ENCODE data around the gene IL19. TPM values are rescaled to one million over a fixed set of nuclear protein-coding genes. Genes with fewer than 3 reads are reported as not detected.

The IL19 gene
- total RNA-seq, 1 experiment from 2014 or later, result not detected

DNA sequence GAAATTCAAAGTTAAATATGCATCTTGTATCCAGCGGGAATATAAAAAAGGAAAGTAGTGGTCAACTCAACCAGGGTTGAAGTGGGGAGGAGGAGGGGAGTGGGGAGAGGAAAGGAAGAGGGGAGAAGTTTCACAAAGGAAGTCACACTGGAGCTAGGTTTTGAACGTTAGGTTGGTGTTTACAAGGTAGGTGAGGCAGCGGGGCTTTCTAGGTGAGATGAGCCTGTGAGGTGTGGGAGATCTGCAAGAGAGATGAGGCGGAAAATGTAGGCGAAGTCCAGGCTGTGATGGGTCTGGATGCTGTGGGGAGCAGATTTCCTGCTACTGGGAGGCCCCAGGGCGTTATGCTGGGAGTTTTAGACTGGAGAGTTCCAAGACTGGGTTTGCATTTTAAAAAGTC is 58.7 kb downstream of the IL19 start (continued):
- TF ChIP-seq, protein P1, sequence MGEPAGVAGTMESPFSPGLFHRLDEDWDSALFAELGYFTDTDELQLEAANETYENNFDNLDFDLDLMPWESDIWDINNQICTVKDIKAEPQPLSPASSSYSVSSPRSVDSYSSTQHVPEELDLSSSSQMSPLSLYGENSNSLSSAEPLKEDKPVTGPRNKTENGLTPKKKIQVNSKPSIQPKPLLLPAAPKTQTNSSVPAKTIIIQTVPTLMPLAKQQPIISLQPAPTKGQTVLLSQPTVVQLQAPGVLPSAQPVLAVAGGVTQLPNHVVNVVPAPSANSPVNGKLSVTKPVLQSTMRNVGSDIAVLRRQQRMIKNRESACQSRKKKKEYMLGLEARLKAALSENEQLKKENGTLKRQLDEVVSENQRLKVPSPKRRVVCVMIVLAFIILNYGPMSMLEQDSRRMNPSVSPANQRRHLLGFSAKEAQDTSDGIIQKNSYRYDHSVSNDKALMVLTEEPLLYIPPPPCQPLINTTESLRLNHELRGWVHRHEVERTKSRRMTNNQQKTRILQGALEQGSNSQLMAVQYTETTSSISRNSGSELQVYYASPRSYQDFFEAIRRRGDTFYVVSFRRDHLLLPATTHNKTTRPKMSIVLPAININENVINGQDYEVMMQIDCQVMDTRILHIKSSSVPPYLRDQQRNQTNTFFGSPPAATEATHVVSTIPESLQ (CRISPR knock-in tag; IDR thresholded peaks at IDR 0.05), result no peak
- TF ChIP-seq PRRX2 (CRISPR knock-in tag; IDR thresholded peaks at IDR 0.05), result no peak
- TF ChIP-seq RORB (CRISPR knock-in tag; IDR thresholded peaks at IDR 0.05), result no peak
- no peak for TF ChIP-seq ZNF317 (CRISPR knock-in tag; IDR thresholded peaks at IDR 0.05; ENCODE audit: borderline replicate concordance, low read depth)
- TF ChIP-seq AR (CRISPR knock-in tag; IDR thresholded peaks at IDR 0.05), result no peak
- TF ChIP-seq GRHL2 (CRISPR knock-in tag; IDR thresholded peaks at IDR 0.05; ENCODE audit: insufficient replicate concordance, severe bottlenecking), result no peak
- no peak for TF ChIP-seq SMAD4 (CRISPR knock-in tag; IDR thresholded peaks at IDR 0.05)
- no peak for TF ChIP-seq SOX15 (CRISPR knock-in tag; IDR thresholded peaks at IDR 0.05)
- TF ChIP-seq, protein P2, sequence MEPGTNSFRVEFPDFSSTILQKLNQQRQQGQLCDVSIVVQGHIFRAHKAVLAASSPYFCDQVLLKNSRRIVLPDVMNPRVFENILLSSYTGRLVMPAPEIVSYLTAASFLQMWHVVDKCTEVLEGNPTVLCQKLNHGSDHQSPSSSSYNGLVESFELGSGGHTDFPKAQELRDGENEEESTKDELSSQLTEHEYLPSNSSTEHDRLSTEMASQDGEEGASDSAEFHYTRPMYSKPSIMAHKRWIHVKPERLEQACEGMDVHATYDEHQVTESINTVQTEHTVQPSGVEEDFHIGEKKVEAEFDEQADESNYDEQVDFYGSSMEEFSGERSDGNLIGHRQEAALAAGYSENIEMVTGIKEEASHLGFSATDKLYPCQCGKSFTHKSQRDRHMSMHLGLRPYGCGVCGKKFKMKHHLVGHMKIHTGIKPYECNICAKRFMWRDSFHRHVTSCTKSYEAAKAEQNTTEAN (CRISPR knock-in tag; IDR thresholded peaks at IDR 0.05), result no peak
- no peak for TF ChIP-seq TEAD1 (CRISPR knock-in tag; IDR thresholded peaks at IDR 0.05)
- no peak for TF ChIP-seq MYBL2 (CRISPR knock-in tag; IDR thresholded peaks at IDR 0.05)
- TF ChIP-seq SP1 (CRISPR knock-in tag; conservative IDR thresholded peaks at IDR 0.05), result no peak

DNA sequence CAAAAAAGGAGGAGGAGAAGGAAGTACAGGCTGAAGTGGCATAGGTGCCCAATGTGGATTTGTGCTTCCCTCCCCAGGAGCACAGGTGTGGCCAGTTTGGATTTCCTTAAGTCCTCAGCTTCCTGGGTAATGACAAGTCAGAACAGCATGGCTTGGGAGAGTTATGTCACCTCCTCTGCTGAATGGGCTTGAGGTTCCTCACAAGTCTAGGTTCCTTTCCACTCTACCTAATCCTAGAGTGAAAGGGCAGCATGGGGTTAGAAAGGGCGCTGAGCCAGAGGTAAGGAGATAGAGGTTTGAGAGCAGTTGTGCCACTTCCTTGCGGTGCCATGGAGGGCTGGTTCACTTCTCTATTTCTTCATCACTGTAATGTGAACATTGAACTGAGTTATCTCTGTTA is 59.3 kb downstream of the IL19 start:
- DNase-seq (ENCODE audit: low spot score) (no peak), ATAC-seq (no peak)
- CTCF ChIA-PET, result interaction anchor here (0.9 kb wide), 1 partner anchor 77 kb away, joined by 3 read pairs; no protein-coding TSS in a partner anchor
- POLR2A ChIA-PET, result no interaction called here
- no peaks in the 10 kb centered on the region for H3K36me3 Mint-ChIP-seq
- H3K4me1 Mint-ChIP-seq, result peaks cover 7% of the 10 kb centered on the region
- H3K27ac Mint-ChIP-seq, result no peak overlapping the region
- H3K9me3 Mint-ChIP-seq, result 0 out of 2 replicates have a peak, but pooled peaks cover 3% of the 10 kb centered on the region
- TF ChIP-seq NR2C2 (CRISPR knock-in tag; IDR thresholded peaks at IDR 0.05), result no peak
- TF ChIP-seq IRF2 (CRISPR knock-in tag; IDR thresholded peaks at IDR 0.05; ENCODE audit: borderline replicate concordance, low read depth), result no peak
- H3K4me3 Mint-ChIP-seq, result no peak overlapping the region
- H3K27me3 Mint-ChIP-seq (ENCODE audit: low read depth), result peaks cover 5% of the 10 kb centered on the region; the same call in 1 of the 2 replicates

DNA sequence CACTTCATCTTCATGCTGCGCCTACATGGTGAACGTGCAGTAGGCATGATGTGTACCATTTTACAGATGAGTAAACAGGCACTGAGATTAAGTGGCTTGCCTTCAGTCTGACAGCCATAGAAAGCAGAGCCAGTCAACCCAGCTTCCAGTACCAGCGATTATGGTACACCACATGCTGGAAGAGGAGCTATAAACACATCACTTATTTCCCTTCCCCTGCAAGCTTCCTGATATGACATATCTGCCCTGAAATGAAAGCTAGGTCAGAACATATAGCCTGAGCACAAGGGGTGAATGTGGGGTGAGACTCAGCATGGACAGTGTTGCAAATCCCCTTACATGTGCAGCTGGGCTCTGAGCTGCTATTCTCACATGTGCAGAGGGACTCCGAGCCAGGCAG is 61.1 kb downstream of the IL19 start:
- TF ChIP-seq ZNF671 (CRISPR knock-in tag; IDR thresholded peaks at IDR 0.05) (no peak), NFATC4 (CRISPR knock-in tag; IDR thresholded peaks at IDR 0.05) (no peak), TCF7 (CRISPR knock-in tag; IDR thresholded peaks at IDR 0.05; ENCODE audit: low read depth) (no peak), RELA (CRISPR knock-in tag; IDR thresholded peaks at IDR 0.05; ENCODE audit: borderline replicate concordance) (no peak)
- ATAC-seq (no peak), DNase-seq (ENCODE audit: low spot score) (no peak)
- H3K27me3 Mint-ChIP-seq (ENCODE audit: low read depth), result no peaks in the 10 kb centered on the region; the same call in 1 of the 2 replicates
- ChIA-PET CTCF (interaction anchor here (0.6 to 1.5 kb wide), 4 partner anchors 34 to 580 kb away, joined by 3 to 5 read pairs (median 4); partner anchors contain the start of gene IL20), POLR2A (no interaction called here)
- no peak overlapping the region for H3K27ac Mint-ChIP-seq
- 0 out of 2 replicates have a peak, but pooled peaks cover 2% of the 10 kb centered on the region for H3K9me3 Mint-ChIP-seq
- H3K4me3 Mint-ChIP-seq, result no peak overlapping the region
- no peaks in the 10 kb centered on the region for H3K36me3 Mint-ChIP-seq
- peaks cover 5% of the 10 kb centered on the region for H3K4me1 Mint-ChIP-seq

Data from WTC11 (cell line).